K562 (cell line): Measurements from ENCODE around the gene EEF1AKMT1. TPM values are rescaled to one million over a fixed set of nuclear protein-coding genes. Genes with fewer than 3 reads are reported as not detected.

Experiments used
- ARID3A ChIP-seq: IDR thresholded peaks from 2 replicates; pipeline ENCODE4 v1.6.1; 2012; ENCODE audit warnings: low read depth, low read length, improper control_type of control experiment, borderline replicate concordance
- BRD4 ChIP-seq: fragments of 200-600 bp; sonication (generic); IDR thresholded peaks from 2 replicates; pipeline ENCODE4 v1.6.1; 2017; ENCODE audit warnings: inconsistent platforms
- CBX3 ChIP-seq, 2 experiments: IDR thresholded peaks; 1 replicate in 1 of 2; 2 replicates in 1 of 2; pipeline ENCODE4 v1.6.1; 2012; ENCODE audit warnings: inconsistent platforms in 2 of 2, low read length in 2 of 2, borderline replicate concordance in 1 of 2, control low read depth in 1 of 2
- CHAMP1 ChIP-seq: fragments of 450-650 bp; IDR thresholded peaks from 2 replicates; pipeline ENCODE4 v1.6.1; 2016; ENCODE audit warnings: mild to moderate bottlenecking
- ETV1 ChIP-seq: fragments of 450-650 bp; conservative IDR thresholded peaks from 2 replicates; pipeline ENCODE4 v1.6.1; 2016; ENCODE audit warnings: missing genetic modification characterization, control low read depth, low read depth, missing compliant biosample characterization
- FOXO4 ChIP-seq: fragments of 450-650 bp; formaldehyde crosslinking; IDR thresholded peaks from 2 replicates; pipeline ENCODE4 v1.4.0; 2020; ENCODE audit warnings: mild to moderate bottlenecking, moderate library complexity
- GABPB1 ChIP-seq: sonication (generic); formaldehyde crosslinking; IDR thresholded peaks from 2 replicates; pipeline ENCODE4 v1.8.0; 2022; ENCODE audit warnings: mild to moderate bottlenecking, missing genetic modification reagents
- HNRNPH1 ChIP-seq: fragments of 200-400 bp; formaldehyde crosslinking; optimal IDR thresholded peaks from 2 replicates; pipeline ENCODE3; 2017; ENCODE audit warnings: low read depth, mild to moderate bottlenecking, low read length, moderate library complexity
- HNRNPK ChIP-seq: fragments of 200-400 bp; formaldehyde crosslinking; IDR thresholded peaks from one replicate; pipeline ENCODE4 v1.6.1; 2018; ENCODE audit warnings: mild to moderate bottlenecking, low read depth, low read length; ENCODE audit not compliant: poor library complexity, severe bottlenecking
- HSF4 ChIP-seq: fragments of 250-450 bp; sonication (Bioruptor Pico); IDR thresholded peaks from 2 replicates; pipeline ENCODE4 v2.1.2; 2022; ENCODE audit warnings: mild to moderate bottlenecking, moderate library complexity, borderline replicate concordance
- RFX1 ChIP-seq: fragments of 450-650 bp; IDR thresholded peaks from 2 replicates; pipeline ENCODE4 v1.6.1; 2016; ENCODE audit warnings: mild to moderate bottlenecking, moderate library complexity
- SAP30 ChIP-seq: fragments of 200-600 bp; sonication (generic); IDR thresholded peaks from 2 replicates; pipeline ENCODE4 v1.6.1; 2012; ENCODE audit warnings: borderline replicate concordance, low read depth, mild to moderate bottlenecking, moderate library complexity, low read length, control low read depth, inconsistent platforms; ENCODE audit not compliant: insufficient read depth, poor library complexity, severe bottlenecking
- UBTF ChIP-seq, 2 experiments: IDR thresholded peaks; 2 replicates each; pipeline ENCODE4 v1.6.1; 2012; ENCODE audit warnings: improper control_type of control experiment in 2 of 2, low read depth in 2 of 2, low read length in 2 of 2, borderline replicate concordance in 1 of 2
- XRCC4 ChIP-seq: IDR thresholded peaks from one replicate; pipeline ENCODE4 v1.6.1; 2011; ENCODE audit not compliant: insufficient read depth, insufficient read length; ENCODE audit errors: extremely low read depth
- ZNF146 ChIP-seq: IDR thresholded peaks from one replicate; pipeline ENCODE4 v1.6.1; 2018; ENCODE audit warnings: missing compliant biosample characterization; ENCODE audit not compliant: unreplicated experiment
- ZNF165 ChIP-seq: fragments of 250-450 bp; sonication (Bioruptor Pico); IDR thresholded peaks from 2 replicates; pipeline ENCODE4 v1.4.0; 2020; ENCODE audit warnings: borderline replicate concordance
- polyA plus RNA-seq, 8 experiments: library from polyadenylated mRNA; depleted of rRNA in 4 of 8; stranded (reverse) in 5 of 8; unstranded in 3 of 8; fragments of >200 nt; fragmentation: Nextera tagmentation in 2 of 8; fragmentation: Illumina TruSeq in 1 of 8; extraction: Ambion mirVana in 2 of 8; extraction: Trizol in 1 of 8; gene quantifications; 2 replicates each; pipeline versions ENCODE4 v1.2.1 to v1.2.3, GENCODE V29; 2011 to 2014; ENCODE audit warnings: inconsistent platforms in 1 of 8, missing spikeins in 1 of 8
- total RNA-seq, 7 experiments: library from RNA; depleted of rRNA in 6 of 7; stranded (reverse); fragments of >200 nt in 6 of 7; fragmentation: Illumina TruSeq in 2 of 7; extraction: Trizol in 2 of 7; gene quantifications; 2 replicates each; pipeline versions ENCODE4 v1.2.1 to v1.2.3, GENCODE V29; 2011 to 2021; ENCODE audit warnings: low replicate concordance in 1 of 7

Gene EEF1AKMT1
- total and polyA plus RNA-seq, 9 of the 15 experiments (the other 6 are each of a cell fraction or from before 2014, with no cell fraction given): 5.3 to 36.3 (median 7.9) TPM

GRCh38 chr13:20773194-20774080 is at the start of gene EEF1AKMT1 (continued):
- TF ChIP-seq SAP30 (no peak), CBX3 (IDR thresholded peaks at IDR 0.05; ENCODE audit: borderline replicate concordance in 1 of 2, low read length in 2 of 2) (no peak), XRCC4 (no peak), HNRNPK (no peak), ETV1 (tag) (peak; percentile 44; the same call in 1 of the 2 replicates), GABPB1 (CRISPR knock-in tag) (no peak), CHAMP1 (no peak), RFX1 (no peak), FOXO4 (CRISPR knock-in tag) (no peak), HSF4 (CRISPR knock-in tag) (no peak), BRD4 (no peak), ZNF165 (CRISPR knock-in tag) (no peak), UBTF (IDR thresholded peaks at IDR 0.05; ENCODE audit: borderline replicate concordance in 1 of 2, low read depth in 2 of 2, low read length in 2 of 2) (no peak), HNRNPH1 (no peak), ZNF146 (CRISPR knock-in tag) (no peak), ARID3A (no peak)
